ENCODE data around the gene TIMM8B. TPM values are rescaled to one million over a fixed set of nuclear protein-coding genes. Genes with fewer than 3 reads are reported as not detected.

TIMM8B gene
- total RNA-seq, 1 experiment from 2014 or later = 42.4 TPM

- no peaks in the 10 kb centered on the region for H3K9me2 ChIP-seq (ENCODE audit: insufficient read depth)
- no peak overlapping the region for H2AFZ ChIP-seq
- no peaks in the 10 kb centered on the region for H3K36me3 ChIP-seq (ENCODE audit: low read depth)
- no TSS peak for BruUV-seq (replicated peaks)
- H3K27ac ChIP-seq = no peak overlapping the region
- intact Hi-C loops (cut with micrococcal nuclease; ENCODE audit: unreplicated experiment) = no loop called here
- ChIA-PET CTCF (no interaction called here), POLR2A (ENCODE audit: unreplicated experiment) (no interaction called here)
- no peak overlapping the region for H3K4me3 ChIP-seq
- DNase-seq = no peak
- H3K4me2 ChIP-seq = no peak overlapping the region
- peaks cover 24% of the 10 kb centered on the region for H3K4me1 ChIP-seq (replicated peaks; ENCODE audit: insufficient read depth)
- no peaks in the 10 kb centered on the region for H4K20me1 ChIP-seq (ENCODE audit: insufficient read depth)
- TF ChIP-seq EZH2 (IDR thresholded peaks at IDR 0.05; ENCODE audit: low read depth) (no peak), CTCF (conservative IDR thresholded peaks at IDR 0.05) (no peak)
- H3F3A ChIP-seq (ENCODE audit: insufficient read depth, low read depth) = peaks cover 27% of the 10 kb centered on the region
- H3K79me2 ChIP-seq (ENCODE audit: low read depth) = no peaks in the 10 kb centered on the region
- H3K9me3 ChIP-seq (ENCODE audit: insufficient read depth, low read depth) = no peaks in the 10 kb centered on the region
- H3K27me3 ChIP-seq (ENCODE audit: insufficient read depth, low read depth) = no peaks in the 10 kb centered on the region
These were observed 43.1 kb upstream of the TIMM8B start for GRCh38 chr11:112129656-112130055.

GRCh38 chr11:112128483-112129121, 42.0 kb upstream of the TIMM8B start:
- H3K36me3 ChIP-seq (ENCODE audit: low read depth) = no peaks in the 10 kb centered on the region
- H2AFZ ChIP-seq = no peak overlapping the region
- intact Hi-C loops (cut with micrococcal nuclease; ENCODE audit: unreplicated experiment) = loop anchor here (1.0 kb wide), 1 partner anchor 29 kb away; no protein-coding TSS in a partner anchor
- H3K4me2 ChIP-seq = peak overlapping the region; percentile 4; the same call in 1 of the 2 replicates
- no peaks in the 10 kb centered on the region for H3K9me2 ChIP-seq (ENCODE audit: insufficient read depth)
- peak overlapping the region; percentile 25; the same call in 1 of the 2 replicates for H3K27ac ChIP-seq
- no peaks in the 10 kb centered on the region for H3K9me3 ChIP-seq (ENCODE audit: insufficient read depth, low read depth)
- POLR2A ChIA-PET (ENCODE audit: unreplicated experiment) = interaction anchor here (0.5 kb wide), 1 partner anchor 31 kb away, joined by 5 read pairs; no protein-coding TSS in a partner anchor
- no TSS peak for BruUV-seq (replicated peaks)
- H3K79me2 ChIP-seq (ENCODE audit: low read depth) = no peaks in the 10 kb centered on the region
- H3F3A ChIP-seq (ENCODE audit: insufficient read depth, low read depth) = peaks cover 27% of the 10 kb centered on the region
- TF ChIP-seq EZH2 (IDR thresholded peaks at IDR 0.05; ENCODE audit: low read depth) (no peak), CTCF (conservative IDR thresholded peaks at IDR 0.05) (no peak)
- no peaks in the 10 kb centered on the region for H4K20me1 ChIP-seq (ENCODE audit: insufficient read depth)
- H3K4me1 ChIP-seq (replicated peaks; ENCODE audit: insufficient read depth) = peaks cover 24% of the 10 kb centered on the region
- H3K4me3 ChIP-seq = no peak overlapping the region
- peak; percentile 81 to 91 for DNase-seq
- CTCF ChIA-PET = no interaction called here
- no peaks in the 10 kb centered on the region for H3K27me3 ChIP-seq (ENCODE audit: insufficient read depth, low read depth)

- ChIA-PET CTCF (no interaction called here), POLR2A (ENCODE audit: unreplicated experiment) (interaction anchor here (0.6 kb wide), 1 partner anchor 13 kb away, joined by 26 read pairs; no protein-coding TSS in a partner anchor)
- Histone ChIP-seq H3K36me3 (ENCODE audit: low read depth) (no peaks in the 10 kb centered on the region), H3K27ac (no peak overlapping the region), H3K4me2 (no peak overlapping the region), H4K20me1 (ENCODE audit: insufficient read depth) (no peaks in the 10 kb centered on the region), H3K79me2 (ENCODE audit: low read depth) (no peaks in the 10 kb centered on the region), H3K9me3 (ENCODE audit: insufficient read depth, low read depth) (no peaks in the 10 kb centered on the region), H3K4me3 (no peak overlapping the region), H3F3A (ENCODE audit: insufficient read depth, low read depth) (peaks cover 24% of the 10 kb centered on the region), H3K9me2 (ENCODE audit: insufficient read depth) (no peaks in the 10 kb centered on the region), H2AFZ (no peak overlapping the region), H3K4me1 (replicated peaks; ENCODE audit: insufficient read depth) (peaks cover 23% of the 10 kb centered on the region), H3K27me3 (ENCODE audit: insufficient read depth, low read depth) (no peaks in the 10 kb centered on the region)
- intact Hi-C loops (cut with micrococcal nuclease; ENCODE audit: unreplicated experiment) = no loop called here
- BruUV-seq (replicated peaks) = no TSS peak
- TF ChIP-seq EZH2 (IDR thresholded peaks at IDR 0.05; ENCODE audit: low read depth) (no peak), CTCF (conservative IDR thresholded peaks at IDR 0.05) (no peak)
- no peak for DNase-seq
These were observed 40.5 kb upstream of the TIMM8B start for GRCh38 chr11:112127056-112127455.

All from PC-9 (cell line).